Activated CD8-positive, alpha-beta T cell treated with anti-CD3 and anti-CD28 coated beads for 36 hours (primary cell): ENCODE measurements around the gene CGB8. TPM values are rescaled to one million over a fixed set of nuclear protein-coding genes. Genes with fewer than 3 reads are reported as not detected.
"Not testable (repeated sequence)": the region's sequence is repeated elsewhere in the genome, so short reads cannot be mapped to it uniquely, and the experiment has no call there.

ENCODE experiments used
- ATAC-seq: fragments of 200-7000 bp; cut with Tn5 transposase; one replicate; pipeline ENCODE4 v1.10.0; 2021; ENCODE audit warnings: mild to moderate bottlenecking, moderate library complexity
- CTCF ChIA-PET: fragments of 350-600 bp; sonication (Branson Sonifier 250); formaldehyde crosslinking; loops from one replicate; lab custom pipeline; 2021; ENCODE audit warnings: antibody characterized with exemption; lab: Charles Lee
- POLR2A ChIA-PET: fragments of 350-600 bp; sonication (Branson Sonifier 250); formaldehyde crosslinking; loops from one replicate; lab custom pipeline; 2021; ENCODE audit warnings: antibody characterized with exemption; lab: Charles Lee
- DNase-seq: peaks from one replicate; pipeline ENCODE4 v3.0.0-alpha.2; 2020
- H3K27ac Mint-ChIP-seq: one replicate; pipeline ENCODE4 v1.8.0; 2021; ENCODE audit warnings: mild to moderate bottlenecking, mixed read lengths
- H3K27me3 Mint-ChIP-seq: one replicate; pipeline ENCODE4 v1.8.0; 2021; ENCODE audit warnings: mixed read lengths
- H3K36me3 Mint-ChIP-seq: one replicate; pipeline ENCODE4 v1.8.0; 2021; ENCODE audit warnings: low read depth, mixed read lengths
- H3K4me1 Mint-ChIP-seq: one replicate; pipeline ENCODE4 v1.8.0; 2021; ENCODE audit warnings: low read depth, mixed read lengths
- H3K4me3 Mint-ChIP-seq: one replicate; pipeline ENCODE4 v1.8.0; 2021; ENCODE audit warnings: mild to moderate bottlenecking, moderate library complexity, mixed read lengths
- H3K9me3 Mint-ChIP-seq: one replicate; pipeline ENCODE4 v1.8.0; 2021; ENCODE audit warnings: mixed read lengths
- CTCF ChIP-seq: fragments of 200-600 bp; IDR thresholded peaks from one replicate; pipeline ENCODE4 v1.8.0; 2022; ENCODE audit warnings: antibody characterized with exemption, mild to moderate bottlenecking
- intact Hi-C: fragments of 100-400 bp; cut with micrococcal nuclease; formaldehyde crosslinking; loops from one replicate; pipeline ENCODE4 v1.10.0; 2022
- total RNA-seq, 2 experiments: library from RNA; stranded (reverse); gene quantifications; one replicate each; pipeline ENCODE4 v1.2.3, GENCODE V29; 2021

The CGB8 gene
- total RNA-seq, 2 experiments from 2014 or later, result not detected

GRCh38 chr19:49022116-49022515 is 26.8 kb downstream of the CGB8 start:
- H3K4me1 Mint-ChIP-seq, result peaks cover 28% of the 10 kb centered on the region
- peaks cover 9% of the 10 kb centered on the region for H3K27me3 Mint-ChIP-seq
- no peak for DNase-seq
- H3K9me3 Mint-ChIP-seq, result no peaks in the 10 kb centered on the region
- ChIA-PET CTCF (interaction anchor here (1.7 to 2.1 kb wide), 2 partner anchors 22 to 29 kb away, joined by 7 to 9 read pairs; partner anchors contain the start of genes GYS1 and RUVBL2), POLR2A (interaction anchor here (0.7 kb wide), 1 partner anchor 9 kb away, joined by 3 read pairs; no protein-coding TSS in a partner anchor)
- intact Hi-C loops, result no loop called here
- no peak for TF ChIP-seq CTCF
- no peak for ATAC-seq
- H3K27ac Mint-ChIP-seq, result no peak overlapping the region
- H3K36me3 Mint-ChIP-seq, result no peaks in the 10 kb centered on the region
- H3K4me3 Mint-ChIP-seq, result no peak overlapping the region

- CTCF ChIA-PET, result interaction anchor here (1.0 to 2.1 kb wide), 3 partner anchors 21 to 28 kb away, joined by 3 to 9 read pairs (median 7); partner anchors contain the start of genes GYS1 and RUVBL2
- POLR2A ChIA-PET, result no interaction called here
- Mint-ChIP-seq H3K4me1 (peaks cover 30% of the 10 kb centered on the region), H3K27ac (peak overlapping the region; percentile 6), H3K36me3 (no peaks in the 10 kb centered on the region), H3K27me3 (peaks cover 9% of the 10 kb centered on the region), H3K4me3 (no peak overlapping the region), H3K9me3 (no peaks in the 10 kb centered on the region)
- ATAC-seq (peak; percentile 9), DNase-seq (peak; percentile 35)
- TF ChIP-seq CTCF, result no peak
- intact Hi-C loops, result no loop called here
Observed at GRCh38 chr19:49020931-49021895, 27.7 kb downstream of the CGB8 start.

GRCh38 chr19:49020342-49020741 is 28.6 kb downstream of the CGB8 start:
- Mint-ChIP-seq H3K4me1 (peaks cover 30% of the 10 kb centered on the region), H3K27ac (no peak overlapping the region), H3K36me3 (peaks cover 6% of the 10 kb centered on the region), H3K9me3 (no peaks in the 10 kb centered on the region), H3K4me3 (no peak overlapping the region), H3K27me3 (peaks cover 9% of the 10 kb centered on the region)
- intact Hi-C loops, result no loop called here
- ATAC-seq (no peak), DNase-seq (no peak)
- POLR2A ChIA-PET, result no interaction called here
- no peak for TF ChIP-seq CTCF
- CTCF ChIA-PET, result interaction anchor here (0.8 to 3.3 kb wide), 5 partner anchors 20 to 126 kb away, joined by 3 to 17 read pairs (median 4); partner anchors contain the start of genes GYS1 and RUVBL2

GRCh38 chr19:49019242-49019932 is 29.5 kb downstream of the CGB8 start:
- no peaks in the 10 kb centered on the region for H3K9me3 Mint-ChIP-seq
- DNase-seq, result peak; percentile 68
- TF ChIP-seq CTCF, result no peak
- intact Hi-C loops, result no loop called here
- CTCF ChIA-PET, result interaction anchor here (0.8 to 3.3 kb wide), 5 partner anchors 19 to 180 kb away, joined by 3 to 17 read pairs (median 4); partner anchors contain the start of genes GYS1 and RUVBL2
- ATAC-seq, result peak; percentile 52
- peak overlapping the region; percentile 36 for H3K27ac Mint-ChIP-seq
- POLR2A ChIA-PET, result interaction anchor here (1.5 to 1.7 kb wide), 3 partner anchors 22 to 68 kb away, joined by 4 to 7 read pairs (median 4); partner anchors contain the start of genes GYS1 and RUVBL2
- H3K4me3 Mint-ChIP-seq, result peak overlapping the region; percentile 55
- H3K36me3 Mint-ChIP-seq, result peaks cover 6% of the 10 kb centered on the region
- H3K4me1 Mint-ChIP-seq, result peaks cover 30% of the 10 kb centered on the region
- H3K27me3 Mint-ChIP-seq, result peaks cover 9% of the 10 kb centered on the region

- intact Hi-C loops, H3K9me3 Mint-ChIP-seq, H3K27me3 Mint-ChIP-seq: not testable (repeated sequence)
- H3K4me3 Mint-ChIP-seq, result peak overlapping the region; percentile 55
- ChIA-PET CTCF (interaction anchor here (0.8 to 3.3 kb wide), 6 partner anchors 19 to 181 kb away, joined by 3 to 17 read pairs (median 4); partner anchors contain the start of genes GYS1 and RUVBL2), POLR2A (interaction anchor here (1.5 to 2.4 kb wide), 4 partner anchors 12 to 68 kb away, joined by 4 to 8 read pairs (median 6); partner anchors contain the start of genes GYS1 and RUVBL2)
- peaks cover 30% of the 10 kb centered on the region for H3K4me1 Mint-ChIP-seq
- peak; percentile 19 for ATAC-seq
- peaks cover 10% of the 10 kb centered on the region for H3K36me3 Mint-ChIP-seq
- DNase-seq, result peak; percentile 33
- peak overlapping the region; percentile 36 for H3K27ac Mint-ChIP-seq
Observed at GRCh38 chr19:49018388-49019241, 30.3 kb downstream of the CGB8 start.
